ENCODE measurements around the gene ERN1.

Gene ERN1

DNA sequence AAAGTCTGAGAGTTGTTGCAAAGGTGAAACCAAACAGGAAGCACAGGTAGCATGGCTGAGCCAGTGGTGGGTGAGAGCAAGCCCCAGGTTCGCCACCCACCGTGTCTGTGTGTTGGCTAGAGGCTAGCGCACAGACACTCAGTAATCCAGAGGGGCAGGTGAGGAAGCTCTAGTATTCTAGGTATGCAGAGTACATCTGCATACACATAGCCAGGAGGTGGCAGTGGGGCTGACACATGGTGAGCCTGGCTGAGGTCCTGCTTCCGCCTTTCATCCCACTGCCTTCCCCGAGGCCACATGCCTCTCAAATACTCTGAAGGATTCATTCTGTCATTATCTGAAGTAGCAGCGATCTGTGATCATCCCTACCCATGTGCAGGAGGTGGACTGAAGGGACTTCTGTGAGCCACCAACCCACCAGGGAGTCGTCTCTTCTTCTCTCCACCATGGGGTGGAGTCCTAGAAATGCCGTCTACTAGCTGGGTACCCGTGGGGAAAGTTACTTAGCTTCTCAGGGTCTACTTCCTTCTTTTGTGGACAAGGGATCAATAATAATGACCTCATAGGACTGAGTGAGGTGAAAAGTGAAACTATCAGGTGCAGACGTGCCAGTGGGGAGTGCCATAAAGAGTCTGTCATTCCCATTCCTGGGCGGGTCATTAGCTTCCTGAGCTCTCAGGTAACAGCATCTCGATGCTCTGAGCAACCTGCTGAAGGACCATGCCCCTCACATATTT is 73.5 kb downstream of the ERN1 start:
- no peak for DNase-seq

DNA sequence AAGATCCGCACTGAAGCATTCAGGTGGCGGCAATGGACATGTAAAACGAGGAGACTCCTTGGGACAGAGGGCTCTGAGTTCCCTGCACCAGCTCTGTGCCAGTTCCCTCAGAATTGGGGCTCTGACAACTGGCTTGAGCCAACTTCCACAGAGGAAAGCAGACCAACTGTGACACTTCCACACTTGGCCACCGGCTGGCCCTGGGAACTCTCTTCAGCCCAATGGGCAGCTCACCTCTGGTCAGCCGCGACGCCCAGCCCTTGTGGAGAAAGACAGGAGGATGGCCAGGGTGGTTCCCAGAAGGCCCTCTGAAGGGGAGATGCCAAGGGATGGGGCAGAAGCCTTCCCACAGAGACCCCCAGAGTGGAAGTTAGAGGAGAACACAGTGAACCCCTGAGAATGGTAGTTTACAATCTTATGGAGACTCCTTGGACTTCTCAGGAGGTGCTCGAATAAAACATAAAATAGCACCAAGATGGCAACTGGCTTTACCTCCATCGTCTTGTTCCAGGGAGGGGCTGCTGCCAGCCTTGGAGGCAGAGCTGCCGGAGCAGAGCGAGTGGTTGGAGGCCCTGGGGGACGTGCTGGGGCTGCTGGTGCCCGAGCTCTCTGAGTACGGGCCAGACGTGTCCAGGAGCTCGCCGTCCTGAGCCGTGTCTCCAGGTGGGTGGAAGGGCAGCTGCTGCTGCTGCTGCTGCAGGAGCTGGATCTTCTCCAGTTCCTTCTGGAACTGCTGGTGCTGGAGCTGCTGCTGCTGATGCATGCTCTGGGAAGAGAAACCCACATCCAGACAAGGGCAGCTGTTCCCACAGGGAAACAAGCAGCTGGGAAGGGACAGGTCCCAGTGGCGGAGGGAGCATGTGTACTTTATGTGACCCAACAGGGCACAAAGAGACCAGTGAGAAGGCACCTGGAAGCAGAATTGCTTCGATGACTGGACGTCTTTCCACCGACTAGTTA is 74.5 kb downstream of the ERN1 start:
- DNase-seq: no peak

DNA sequence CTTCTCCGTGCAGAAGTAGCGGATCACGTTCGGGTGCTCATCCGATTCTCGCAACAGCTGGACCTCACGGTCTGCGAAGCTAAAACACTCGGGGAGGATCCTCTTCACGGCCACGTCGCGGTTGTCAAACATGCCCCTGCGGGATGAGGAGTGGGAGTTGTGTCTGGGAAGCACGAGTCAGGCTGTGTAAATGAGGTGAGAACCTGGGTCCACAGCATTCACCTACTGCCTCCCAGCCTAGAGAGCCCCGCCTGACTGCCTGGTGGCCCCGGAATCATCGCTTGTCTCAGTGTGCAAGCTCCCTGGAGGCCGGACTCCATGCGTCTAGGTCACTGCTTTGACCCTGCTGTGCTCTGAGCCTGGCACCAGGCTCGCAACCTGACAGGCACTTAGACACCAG is 75.6 kb downstream of the ERN1 start:
- no peak for DNase-seq

DNA sequence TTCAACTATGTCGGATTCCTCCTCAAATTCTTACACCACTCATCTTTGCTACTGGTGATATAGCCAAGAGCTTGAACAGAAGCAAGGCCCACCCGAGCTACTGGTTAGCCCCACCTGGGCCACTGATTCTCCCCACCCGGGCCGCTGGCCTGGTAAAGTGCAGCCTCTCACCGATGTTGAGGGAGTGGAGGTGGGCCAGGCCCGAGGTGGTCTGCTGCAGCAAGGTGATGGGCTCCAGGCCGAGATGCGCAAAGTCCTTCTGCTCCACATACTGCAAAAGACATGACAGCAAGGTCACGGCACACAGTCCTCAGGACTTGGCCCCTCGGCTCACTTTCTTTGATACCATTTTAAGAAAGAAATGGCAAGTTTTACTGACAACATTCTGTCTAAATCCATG is 76.8 kb downstream of the ERN1 start:
- no peak for DNase-seq

DNA sequence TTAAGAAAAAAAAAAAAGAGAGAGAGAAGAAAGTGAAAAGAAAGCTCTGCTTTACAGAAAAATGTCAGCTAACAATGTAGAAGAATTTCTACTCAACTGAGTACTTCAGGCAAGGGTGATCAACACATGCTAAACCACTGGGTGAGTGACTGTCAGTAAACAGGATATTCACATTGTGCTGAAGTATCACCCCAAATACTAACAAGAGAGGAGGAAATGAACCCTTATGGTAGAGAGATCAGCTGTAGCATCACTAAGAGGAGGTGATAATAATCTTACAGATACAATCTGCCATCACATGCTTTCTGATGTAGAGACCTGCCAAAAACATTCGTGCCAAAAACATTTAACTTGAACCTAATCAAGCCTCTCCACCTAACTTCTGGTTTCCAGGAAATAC is 78.8 kb downstream of the ERN1 start:
- DNase-seq: no peak

DNA sequence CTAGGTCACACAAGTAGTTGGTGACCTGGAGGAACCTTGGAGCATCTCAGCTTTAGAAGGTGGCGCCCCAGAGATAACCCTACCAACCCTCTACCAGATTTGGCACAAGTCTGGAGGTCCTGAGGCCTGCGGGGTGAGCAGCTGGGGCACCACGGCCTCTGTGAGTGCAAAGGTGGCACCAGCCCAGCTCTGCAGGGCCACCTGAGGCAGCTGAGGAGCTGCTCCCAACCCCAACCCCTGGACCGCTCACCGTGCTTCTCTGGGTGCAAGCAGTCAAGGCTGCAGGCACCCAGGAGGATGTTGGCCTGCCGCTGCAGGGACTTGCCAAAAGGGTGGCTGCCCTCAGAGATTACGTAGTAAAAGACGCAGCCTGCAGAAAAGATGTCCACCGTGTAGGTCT is 81.1 kb downstream of the ERN1 start:
- no peak for DNase-seq

DNA sequence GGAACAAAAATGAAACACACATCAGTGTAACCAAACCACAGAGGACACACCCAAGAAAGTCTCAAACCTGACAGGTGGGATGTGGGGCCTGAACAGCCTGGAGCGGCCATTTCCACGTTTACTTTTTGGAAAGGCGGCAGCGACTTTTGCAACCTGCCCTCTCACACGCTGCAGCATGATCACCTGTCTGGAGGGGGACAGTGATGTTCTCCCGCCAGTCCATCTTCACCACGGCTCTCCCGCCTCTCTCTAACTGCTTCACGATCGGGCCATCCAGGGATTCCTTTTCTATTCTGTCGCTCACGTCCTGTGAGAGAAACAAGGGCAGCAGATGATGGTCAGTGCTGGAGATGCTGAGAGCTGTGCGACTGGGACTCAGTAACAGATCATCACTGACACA is 84.8 kb downstream of the ERN1 start:
- no peak for DNase-seq

DNA sequence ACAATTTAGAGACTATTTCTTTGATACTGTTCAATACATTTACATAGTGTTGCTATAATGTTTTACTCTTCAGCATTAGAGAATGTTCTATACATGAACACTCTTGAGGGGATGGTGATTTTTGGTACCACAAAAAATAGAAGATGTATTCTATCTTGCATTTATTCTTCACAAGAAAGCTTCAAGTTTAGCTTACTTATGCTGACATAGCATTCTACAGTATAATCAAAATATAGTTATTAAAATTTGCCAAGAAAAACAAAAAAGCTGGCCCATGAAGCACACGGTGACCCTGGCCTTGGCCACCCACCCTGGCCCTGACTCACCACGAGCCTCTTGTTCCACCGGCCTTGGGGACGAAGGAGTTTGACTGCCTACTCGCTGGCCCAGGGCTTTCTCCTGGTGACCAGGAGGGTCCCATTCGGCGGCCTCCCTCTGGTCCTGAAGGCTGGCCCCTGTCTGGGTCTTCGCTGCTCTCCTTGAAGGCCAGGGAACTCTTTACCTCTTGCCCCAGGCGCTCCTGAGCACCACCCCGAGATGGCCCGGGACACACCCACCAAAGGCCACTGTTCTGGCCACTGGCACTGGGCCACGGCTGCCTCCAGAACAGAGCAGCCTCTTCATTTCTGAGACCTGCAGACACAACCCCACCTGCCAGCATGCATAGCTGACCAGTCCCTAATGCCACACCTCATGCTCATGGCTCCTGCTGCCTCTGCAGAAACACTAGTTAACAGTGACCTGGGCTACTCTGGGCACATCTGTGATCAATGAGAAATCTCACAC is 87.1 kb downstream of the ERN1 start:
- no peak for DNase-seq

DNA sequence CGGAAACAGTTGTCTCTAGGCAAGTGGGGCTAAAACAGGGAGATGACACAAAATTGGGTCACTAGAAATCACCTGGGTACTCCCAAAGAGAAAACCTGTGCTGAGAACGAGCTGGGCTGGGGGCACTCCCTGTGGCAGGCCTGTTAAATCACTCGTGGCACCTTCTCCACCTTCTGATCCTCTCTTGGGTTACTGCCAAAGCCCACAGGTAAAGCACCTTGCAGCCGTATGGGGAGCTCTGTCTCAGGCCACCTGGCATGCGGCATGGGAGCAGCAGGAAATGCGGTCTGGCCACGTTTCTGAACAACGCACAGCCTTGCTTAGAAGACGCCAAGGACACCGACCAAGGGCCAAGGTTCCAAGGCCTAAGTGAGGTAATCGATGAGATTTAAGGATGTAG is 88.0 kb downstream of the ERN1 start:
- DNase-seq: no peak

DNA sequence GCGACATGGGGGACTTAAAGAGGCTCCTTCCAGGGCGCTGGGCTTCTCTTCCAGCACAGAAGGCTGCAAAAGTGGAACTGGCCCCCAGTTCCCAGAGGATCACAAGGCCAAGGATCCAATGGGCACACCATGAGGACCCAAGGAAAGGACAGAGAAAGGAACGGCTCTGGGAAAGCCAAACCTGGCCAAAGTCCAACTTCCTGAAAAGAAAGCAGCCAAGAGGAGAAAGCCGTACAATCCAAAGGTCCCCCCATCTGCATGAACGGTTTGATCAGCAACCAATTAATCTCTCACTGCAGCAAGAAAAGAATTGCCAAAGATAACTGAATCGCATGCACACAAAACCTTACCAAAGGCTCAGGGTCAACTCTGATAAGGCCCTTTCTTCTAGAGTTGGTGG is 89.7 kb downstream of the ERN1 start:
- DNase-seq: no peak

DNA sequence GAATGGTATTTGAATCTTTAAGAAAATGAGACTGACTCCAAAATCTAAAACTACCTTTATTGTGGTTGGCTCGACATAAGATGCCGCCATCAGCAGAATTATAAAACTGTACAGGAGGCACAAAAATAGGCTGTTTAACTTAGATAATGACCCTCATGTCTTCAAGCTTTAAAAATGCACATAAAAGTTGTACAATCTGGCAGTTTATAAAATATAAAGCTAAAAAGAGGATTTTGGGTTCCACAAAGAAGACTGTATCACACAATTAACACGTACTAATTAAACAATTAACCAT is 90.9 kb downstream of the ERN1 start:
- no peak for DNase-seq

DNA sequence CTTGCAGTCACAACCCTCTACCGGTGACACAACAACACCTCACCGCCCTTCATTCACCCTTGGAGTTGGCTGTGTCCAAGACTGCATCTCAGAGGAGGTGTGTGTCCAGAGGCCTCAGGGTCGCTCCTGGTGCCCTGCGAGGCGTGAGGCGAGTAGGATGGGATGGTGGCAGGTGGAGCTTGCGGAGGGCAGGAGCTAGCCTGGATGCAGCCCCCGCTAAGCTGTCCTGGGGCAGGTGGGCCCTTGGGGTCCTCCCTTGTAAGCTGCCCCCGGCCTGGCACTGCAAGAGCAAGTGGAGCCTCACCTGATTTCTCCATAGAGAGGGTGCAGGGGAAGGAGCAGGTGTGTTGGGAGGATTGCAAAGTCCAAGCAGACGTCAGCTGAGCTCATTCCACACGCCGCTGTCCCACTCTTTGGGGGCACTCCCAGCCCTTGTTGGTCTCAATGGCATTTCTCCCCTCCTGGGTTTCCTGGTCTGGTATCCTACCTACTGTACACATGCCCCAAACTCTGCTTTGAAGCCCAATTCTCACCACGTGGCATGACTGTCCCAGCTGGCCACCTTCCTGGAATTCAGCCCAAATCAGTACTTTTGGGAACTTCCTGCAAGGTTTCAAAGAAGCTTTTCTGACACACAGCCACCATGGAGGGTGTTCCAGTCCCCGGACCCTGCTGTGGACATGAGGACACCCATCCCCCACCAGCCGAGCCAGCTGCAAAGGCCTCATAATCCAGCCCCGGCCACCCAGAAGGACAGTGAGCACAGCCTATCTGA is 91.4 kb downstream of the ERN1 start:
- DNase-seq: no peak

DNA sequence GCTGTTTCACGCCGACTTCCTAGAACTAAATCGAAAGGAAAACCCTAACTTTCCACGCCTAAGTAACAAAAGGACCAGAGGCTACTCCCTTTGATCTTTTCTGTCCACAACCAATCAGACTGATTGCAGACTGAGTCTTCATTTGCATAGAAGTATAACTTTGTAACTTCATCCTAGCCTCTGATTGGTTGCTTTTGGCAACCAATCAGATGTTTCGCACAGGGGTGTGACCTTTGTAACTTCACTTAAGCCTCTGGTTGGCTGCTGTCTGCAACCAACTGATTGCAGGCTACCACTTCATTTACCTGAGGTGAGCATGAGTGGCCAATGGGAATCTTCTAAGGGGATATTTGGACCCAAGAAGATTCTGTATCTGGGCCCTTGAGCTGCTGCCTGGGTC is 92.1 kb downstream of the ERN1 start:
- no peak for DNase-seq

DNA sequence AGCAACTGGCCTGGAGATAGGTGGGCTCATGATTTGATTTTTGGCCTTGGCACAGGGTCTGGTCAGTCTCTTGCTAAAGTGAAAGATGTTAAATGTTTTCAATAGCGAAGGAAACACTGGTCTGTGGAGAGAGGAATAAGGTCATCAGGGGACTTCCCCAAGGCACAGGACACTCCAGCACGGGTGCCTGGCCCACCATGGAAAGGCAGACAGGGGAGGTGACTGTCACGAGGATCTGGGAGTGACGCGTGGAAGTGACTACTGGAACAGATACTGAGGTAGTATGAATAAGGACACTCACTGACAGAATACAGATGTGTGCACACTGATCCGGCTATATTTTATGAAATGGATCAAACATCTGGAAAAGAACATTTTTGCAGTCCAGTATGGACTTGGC is 92.8 kb downstream of the ERN1 start:
- DNase-seq: no peak

DNA sequence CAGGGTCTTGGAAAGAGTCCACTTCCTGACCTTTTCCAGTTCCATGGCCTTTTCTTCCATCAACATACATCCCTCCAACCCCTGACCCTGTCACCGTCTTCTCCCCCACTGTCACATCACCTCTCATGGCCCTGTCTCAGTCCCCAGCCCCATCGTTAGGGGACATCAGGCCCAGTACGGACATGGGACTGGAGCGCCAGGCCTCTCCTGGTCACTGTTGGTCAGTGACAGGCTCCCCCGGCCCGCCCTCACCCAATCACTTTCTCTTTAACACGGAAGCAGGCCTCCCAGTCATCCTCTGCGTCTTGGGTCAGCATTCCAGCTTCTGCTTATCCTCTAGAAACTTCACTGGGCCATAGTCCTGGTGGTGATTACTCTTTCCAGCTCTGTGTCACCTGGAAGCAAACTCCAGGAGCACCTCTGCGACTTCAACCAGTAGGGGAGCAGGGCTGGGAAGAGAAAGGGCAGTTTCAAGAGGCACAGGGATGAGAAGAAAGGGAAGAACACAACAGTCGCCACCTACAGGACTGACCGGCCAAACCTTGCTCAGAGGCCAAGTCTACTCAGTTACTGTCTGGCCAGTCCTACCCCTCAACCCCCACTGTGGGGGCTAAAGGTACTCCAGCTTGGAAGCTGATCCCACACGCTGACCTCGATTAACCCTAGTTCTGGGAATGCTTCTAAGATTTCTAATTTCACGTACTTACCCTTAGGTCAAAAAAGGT is 93.6 kb downstream of the ERN1 start:
- no peak for DNase-seq

DNA sequence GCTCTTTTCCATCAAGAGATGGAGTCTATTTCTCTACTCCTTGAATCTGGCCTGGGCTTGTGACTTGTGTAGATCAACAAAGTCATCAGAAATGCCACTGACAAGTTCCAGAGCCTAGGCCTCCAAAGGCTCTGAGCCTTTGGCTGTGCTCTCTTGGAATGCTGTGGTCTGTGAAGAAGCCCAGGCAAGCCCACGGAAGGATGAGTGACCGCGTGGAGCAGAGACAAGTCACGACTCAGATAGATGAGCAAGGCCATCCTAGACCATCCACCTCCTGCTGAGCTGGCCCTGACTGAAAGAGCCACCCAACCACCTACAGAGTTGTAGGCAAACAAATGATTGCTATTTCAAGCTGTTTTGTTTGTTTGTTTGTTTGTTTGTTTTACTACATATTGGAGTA is 97.9 kb downstream of the ERN1 start:
- DNase-seq: no peak

DNA sequence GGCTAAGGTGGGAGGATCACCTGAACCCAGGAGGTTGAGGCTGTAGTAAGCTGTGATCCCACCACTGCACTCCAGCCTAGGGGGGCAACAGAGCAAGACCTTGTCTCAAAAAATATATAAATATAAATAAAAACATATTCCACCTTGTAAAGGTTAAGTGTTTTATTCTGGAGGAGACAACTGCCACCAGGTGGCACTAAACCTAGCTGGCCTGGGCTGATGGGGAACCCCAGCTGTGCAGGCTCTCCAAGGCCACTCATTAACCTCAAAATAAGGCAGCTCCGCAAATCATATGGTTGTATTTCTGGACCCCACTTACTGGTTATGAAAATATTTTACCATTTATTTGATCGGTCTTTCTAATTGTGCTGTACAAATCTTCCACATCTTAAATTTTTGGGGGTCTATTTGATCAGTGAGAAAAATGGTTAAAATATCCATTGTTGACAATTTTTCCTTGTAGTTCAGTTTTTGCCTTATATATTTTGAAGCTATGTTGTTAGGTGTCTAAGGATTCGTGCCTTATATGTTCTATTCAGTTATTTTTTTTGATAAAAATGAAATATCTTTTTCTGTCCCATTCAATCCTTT is 101.0 kb downstream of the ERN1 start:
- no peak for DNase-seq

DNA sequence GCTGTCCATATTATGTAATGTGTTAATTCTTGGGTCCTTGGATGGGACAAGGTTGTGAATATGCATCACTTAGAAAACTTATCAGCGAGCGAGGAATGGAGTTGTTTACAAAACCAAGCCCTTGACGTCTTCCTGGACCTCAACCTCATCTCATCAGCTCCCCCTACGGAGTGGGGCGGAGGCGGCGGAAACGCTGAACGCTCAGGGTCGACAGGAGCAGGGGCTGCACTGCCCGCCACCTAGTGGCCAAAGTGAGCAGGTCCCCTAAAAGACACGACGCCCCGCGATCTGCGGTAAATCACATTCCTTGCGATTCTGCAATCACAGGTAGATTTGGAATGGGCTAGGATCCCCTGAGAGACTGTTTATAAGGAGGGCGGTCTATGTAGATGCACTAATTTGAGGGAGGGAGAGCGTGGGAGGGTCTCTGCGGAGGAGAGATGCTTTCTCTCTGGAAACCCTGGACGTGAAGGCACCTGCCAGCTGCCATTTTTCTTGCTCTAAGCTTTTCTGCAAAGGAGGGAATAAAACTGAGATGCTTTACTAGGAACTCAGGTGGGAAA is 104.1 kb downstream of the ERN1 start:
- peak; percentile 21 for DNase-seq

DNA sequence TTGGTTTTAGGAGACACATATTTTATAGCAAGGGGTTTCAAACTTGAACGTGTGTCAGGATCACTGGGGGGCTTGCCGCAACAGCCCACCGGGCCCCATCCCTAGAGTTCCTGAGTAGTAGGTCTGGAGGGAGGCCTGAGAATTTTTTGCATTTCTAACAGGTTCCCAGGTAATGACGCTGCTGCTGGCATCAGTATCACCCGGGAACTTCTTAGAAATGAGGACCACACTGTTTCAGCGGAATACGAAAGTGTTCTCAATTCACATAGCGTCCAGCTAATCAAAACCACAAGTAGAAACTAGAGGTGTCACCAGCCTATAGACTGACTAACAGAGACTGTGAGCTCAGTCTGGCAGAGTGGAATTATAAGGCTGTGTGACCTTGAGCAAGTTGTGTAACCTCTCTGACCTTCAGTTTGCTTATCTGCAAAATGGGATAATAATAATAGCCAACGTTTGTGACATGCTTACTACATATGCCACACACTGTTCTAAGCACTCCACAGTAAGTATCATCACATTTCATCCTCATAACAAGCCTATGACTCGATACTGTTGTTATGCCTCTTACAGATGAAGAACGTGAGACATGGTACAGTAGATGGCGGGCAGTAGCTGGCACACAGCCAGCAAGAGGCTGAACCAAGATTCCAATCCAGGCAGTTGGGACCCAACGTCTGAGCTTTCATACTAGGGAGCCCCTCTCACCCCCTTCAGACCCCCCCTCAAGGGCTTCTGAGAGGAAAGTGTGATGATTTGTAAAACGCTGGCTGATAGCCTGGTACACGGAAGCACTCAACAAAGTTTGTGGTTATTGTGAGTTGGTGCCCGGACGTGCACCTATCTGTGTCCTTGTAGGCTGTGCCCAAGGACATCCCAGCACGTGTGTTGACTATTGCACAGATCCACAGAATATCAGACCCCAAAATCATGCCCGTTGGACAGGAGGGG is 104.9 kb downstream of the ERN1 start:
- DNase-seq: no peak

DNA sequence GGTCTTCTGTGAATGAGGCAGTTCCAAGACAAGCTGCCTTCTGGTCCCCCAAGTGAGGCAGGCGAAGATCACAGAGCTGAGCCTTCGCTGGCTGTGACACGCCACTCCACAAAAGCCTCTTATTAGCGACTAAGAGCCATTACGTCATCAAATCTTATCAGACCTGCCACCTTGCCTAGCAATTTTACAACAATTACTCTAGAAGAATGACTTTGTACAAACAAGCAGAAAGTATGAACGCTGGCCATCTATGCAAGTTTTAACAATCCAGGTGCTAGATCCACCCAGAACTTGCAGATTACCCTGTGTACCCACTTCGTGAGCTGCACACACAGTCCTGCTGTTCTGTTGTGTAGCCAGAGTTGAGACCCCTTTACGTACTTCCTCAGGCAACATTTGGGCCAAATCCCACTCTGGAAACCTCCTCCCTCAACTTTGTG is 105.7 kb downstream of the ERN1 start:
- no peak for DNase-seq

Data from NCI-H526 treated with DMSO at 0.1 percent for 48 hours (cell line).